AG08396 (cell line): Measurements from ENCODE around the gene TM7SF3.

Experiments used
- DNase-seq: peaks from one replicate; pipeline ENCODE4 v3.0.0; 2012; ENCODE audit warnings: low spot score, mixed read lengths

Gene TM7SF3

GRCh38 chr12:27014859-27015729 is 910 bp upstream of the TM7SF3 start:
- DNase-seq = no peak

- DNase-seq = peak; percentile 31
These were observed 536 bp downstream of the TM7SF3 start for GRCh38 chr12:27013611-27014084.

GRCh38 chr12:27012982-27013255 is 1.3 kb downstream of the TM7SF3 start:
- no peak for DNase-seq

- no peak for DNase-seq
These were observed 1.8 kb downstream of the TM7SF3 start for GRCh38 chr12:27012239-27012981.

DNA sequence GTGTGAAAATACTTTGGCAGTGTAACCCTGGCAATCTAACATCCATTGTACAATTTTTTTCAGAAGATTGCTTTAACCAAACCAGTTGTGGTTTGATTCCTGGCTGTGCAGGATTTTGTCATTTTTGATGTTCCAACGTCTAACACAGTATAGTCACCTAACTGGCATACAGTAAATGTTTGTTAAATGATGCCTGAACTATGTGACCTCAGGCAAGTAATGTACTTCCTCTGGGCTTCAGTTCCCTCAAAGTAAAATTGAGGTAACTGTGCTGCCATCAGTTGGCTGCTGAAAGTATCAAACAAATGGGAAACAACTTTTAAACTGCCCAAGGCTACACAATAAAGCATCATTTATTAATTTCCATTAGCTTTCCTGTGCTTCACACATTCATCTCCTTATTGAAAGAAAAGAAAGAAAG is 4.3 kb downstream of the TM7SF3 start:
- no peak for DNase-seq

GRCh38 chr12:27008081-27008480 is 6.1 kb downstream of the TM7SF3 start:
- no peak for DNase-seq

DNA sequence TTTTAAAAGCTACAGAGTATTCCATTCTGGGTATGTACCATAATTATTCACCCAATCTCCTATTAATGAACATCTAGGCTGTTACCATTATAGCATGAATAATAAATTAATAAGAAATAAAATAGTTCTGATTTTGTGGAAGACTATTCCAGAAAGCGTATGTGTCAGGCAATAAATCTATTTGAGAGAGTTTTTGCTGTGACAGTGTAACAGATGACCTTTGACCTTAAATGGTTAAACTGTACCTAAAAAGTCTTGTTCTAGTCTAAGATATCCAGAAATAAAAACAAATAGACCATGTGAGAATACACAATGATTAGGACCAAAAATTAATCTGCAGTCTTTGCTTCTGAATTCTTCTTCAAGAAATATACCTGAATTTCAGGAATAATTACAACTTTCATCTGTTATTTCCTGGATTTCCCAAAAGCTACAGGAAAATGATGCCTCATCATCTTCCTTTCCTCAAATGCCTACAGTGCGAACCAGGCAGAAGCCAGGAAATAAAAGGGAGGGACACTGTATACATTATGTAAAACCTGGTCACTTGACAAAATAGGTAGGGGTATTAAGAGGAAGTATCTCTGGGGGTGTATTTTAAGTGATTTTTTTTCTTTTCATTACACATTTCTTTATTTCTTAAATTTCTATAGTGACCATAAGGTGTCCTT is 7.3 kb downstream of the TM7SF3 start:
- DNase-seq = no peak

DNA sequence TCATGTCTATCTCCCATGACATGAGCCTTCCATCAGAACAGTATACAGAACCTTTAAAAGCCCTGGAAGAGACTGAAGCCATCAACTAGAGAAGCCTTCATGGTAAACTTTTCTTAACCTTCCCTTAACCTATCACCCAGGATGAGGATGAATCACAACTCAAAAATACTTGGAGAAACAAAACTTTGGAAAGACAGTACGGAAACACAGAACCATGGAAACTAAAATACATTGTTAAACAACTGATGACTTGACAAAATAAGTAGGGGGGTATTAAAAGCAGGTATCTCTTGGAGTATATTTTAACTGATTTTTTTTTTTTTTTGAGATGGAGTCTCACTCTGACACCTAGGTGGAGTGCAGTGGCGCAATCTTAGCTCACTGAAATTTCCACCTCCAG is 8.7 kb downstream of the TM7SF3 start:
- DNase-seq = no peak

DNA sequence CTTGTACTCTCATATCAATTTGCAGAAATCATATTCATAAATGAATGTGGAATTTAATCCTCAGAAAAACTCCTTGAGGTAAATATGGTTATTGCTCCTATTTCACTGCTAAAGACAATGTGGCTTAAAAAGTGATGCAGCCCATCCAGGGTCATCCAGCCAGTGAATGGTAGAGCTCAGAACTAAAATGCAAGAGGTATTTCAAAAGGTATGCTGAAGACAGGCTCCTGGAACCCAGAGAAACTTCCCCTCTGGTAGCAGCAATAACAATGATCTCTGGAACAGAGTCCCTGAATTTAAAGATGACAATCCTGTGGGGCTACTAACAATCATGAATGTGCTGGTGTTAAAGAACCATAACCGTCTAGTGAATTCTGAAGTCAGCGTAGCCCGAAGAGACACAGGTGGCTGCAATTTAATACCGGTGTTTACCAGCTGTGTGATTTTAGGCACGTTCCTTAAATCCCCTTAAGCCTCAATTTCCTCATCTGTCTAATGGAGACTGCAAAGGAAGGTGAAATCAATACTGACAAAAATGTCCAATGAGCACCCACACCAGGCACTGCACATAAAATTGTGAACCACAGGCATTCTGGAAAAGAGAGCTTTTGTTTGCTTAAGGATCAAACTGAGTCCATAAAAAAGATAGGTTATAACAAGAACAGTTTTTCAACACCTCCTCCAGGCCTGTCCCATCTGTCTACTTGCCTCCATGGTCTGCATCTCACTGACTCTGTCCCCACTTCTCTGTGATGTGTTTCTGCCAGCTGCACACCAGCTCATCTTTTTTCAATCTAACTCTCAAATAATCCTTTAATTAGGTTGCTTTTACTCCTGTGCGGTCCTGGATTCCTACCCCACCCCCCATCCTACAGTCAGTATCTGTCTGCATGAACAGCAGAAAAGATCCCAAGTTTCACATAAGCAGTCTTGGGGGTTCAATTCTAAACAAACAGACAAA is 10.5 kb downstream of the TM7SF3 start:
- no peak for DNase-seq

- DNase-seq = no peak
These were observed 12.0 kb downstream of the TM7SF3 start for GRCh38 chr12:27002141-27002540.

DNA sequence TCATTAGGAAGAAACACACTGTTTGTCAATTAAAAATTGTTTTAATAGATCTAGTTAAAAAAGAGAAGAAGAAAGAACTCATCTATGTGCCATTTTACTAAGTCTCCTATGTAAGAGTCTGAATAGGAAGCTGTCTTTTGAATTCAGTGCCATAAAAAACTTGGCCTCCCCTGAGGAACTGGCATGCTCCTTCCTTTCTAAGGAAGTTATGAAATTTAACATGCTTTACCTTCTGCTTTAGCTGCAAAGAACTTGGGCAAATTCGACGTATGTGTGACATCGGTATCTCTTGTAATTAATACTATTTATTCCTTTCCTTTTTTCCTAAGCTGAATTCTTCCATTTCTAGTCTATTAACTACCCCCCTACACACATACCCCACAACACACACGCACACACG is 12.5 kb downstream of the TM7SF3 start:
- DNase-seq = no peak

DNA sequence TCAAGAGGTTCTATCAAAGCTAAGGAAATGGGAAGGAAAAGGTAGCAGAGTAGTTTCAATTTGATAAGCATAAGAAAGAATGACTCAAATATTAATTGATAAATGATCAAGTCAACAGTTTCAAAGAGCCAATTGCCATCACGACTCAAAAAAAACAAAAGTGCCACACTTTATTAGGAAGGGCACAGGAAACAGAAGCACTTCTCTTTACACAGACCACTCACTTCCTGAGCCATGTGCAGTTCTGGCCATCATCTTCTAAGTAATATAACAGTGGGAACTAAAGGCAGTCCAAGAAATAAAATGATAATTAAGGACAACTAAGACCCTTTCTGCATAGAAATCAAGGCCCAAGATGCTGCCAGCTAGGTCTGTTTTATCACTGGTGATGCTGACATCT is 13.2 kb downstream of the TM7SF3 start:
- no peak for DNase-seq

- DNase-seq = no peak
These were observed 17.2 kb downstream of the TM7SF3 start for GRCh38 chr12:26997003-26997402.

DNA sequence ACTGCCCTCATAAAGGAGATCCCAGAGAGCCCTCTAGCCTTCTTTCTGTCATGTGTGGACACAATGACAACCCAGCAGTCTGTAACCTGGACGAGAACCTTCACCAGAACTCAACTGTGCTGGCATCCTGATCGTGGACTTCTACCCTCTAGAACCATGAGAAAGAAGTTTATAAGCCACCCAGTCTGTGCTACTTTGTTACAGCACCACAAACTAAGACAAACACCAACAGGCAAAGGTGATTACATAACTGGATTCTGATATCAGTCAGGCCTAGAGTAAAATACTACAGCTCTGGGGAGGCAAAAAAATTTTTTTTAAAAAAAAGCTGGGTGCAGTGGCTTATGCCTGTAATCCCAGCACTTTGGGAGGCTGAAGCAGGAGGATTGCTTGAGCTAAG is 18.5 kb downstream of the TM7SF3 start:
- DNase-seq = no peak

DNA sequence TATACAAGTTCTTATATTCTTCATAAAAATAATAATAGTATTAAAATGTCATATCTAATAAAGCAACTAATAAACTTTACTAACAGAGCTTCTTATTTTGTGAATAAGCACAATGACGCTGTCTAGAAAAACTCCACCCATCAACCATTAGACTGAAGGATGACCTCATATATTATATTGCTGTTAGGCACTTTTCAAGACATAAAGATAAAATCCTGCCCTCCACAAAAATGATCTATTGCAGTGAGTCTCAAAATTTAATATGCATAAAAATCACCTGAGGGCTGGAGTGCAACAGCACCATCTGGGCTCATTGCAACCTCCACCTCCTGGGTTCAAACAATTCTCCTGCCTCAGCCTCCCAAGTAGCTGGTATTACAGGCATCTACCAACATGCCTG is 20.1 kb downstream of the TM7SF3 start:
- no peak for DNase-seq

GRCh38 chr12:26991826-26992225 is 22.4 kb downstream of the TM7SF3 start:
- DNase-seq = no peak

GRCh38 chr12:26989873-26990272 is 24.3 kb downstream of the TM7SF3 start:
- DNase-seq = no peak

DNA sequence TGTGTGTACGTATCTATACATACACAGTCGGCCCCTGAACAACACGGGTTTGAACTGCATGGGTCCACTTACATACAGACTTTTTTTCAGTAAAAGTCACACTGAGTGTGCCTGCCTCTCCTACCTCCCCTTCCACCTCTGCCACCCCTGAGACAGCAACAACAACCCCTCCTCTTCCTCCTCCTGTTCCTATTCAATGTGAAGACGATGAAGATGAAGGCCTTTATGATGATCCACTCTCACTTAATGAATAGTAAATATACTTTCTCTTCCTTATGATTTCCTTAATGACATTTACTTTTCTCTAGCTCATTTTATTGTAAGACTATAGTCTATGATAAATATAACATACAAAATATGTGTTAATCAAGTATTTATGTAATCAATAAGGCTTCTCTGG is 25.5 kb downstream of the TM7SF3 start:
- no peak for DNase-seq

DNA sequence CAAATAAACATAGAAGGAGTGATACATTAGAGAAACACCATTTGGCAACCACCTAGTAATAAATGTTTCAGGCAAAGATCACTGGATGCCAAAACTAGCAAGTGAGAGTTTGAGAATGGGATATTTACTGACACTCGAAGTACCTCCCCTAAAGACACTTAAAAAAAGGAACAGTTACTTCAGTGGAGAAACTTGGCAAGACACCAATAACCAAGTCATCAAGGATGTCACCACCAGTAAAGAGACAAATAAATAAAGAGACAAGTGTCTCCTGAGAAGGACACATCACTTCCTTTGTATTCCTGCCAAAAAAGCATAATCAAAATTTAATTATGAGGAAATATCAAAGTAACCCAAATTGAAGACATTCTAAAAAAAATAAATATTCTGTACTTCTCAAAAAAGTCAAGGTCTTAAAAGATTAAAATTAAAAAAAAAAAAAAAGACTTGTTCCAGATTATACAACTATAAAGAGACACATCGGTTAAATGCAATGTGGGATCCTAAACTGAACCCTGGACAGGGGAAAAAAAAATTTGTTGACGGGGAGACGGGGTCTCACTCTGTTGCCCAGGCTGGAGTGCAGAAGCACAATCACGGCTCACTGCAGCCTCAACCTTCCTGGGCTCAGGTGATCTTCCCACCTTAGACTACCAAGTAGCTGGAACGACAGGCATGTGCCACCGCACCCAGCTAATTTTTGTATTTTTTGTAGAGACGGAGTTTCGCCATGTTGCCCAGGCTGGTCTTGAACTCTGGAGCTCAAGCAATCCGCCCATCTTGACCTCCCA is 26.4 kb downstream of the TM7SF3 start:
- no peak for DNase-seq

DNA sequence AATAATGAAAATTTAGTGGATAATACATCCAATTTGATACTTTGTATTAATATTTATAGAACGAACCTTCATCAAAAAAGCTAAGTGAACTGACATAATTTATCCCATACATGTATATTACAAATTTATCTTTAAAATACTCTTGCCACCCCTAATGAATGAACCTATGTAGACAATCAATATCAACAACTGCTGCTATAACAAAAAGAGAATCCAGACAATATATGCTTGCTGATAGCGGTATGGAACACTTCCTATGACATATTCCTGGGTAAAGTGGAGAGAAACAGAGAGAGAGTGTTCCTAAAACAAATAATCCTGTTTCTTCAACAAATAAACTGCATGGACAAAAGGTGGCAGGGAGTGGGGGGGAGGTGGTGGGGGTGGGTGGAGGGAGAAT is 31.3 kb downstream of the TM7SF3 start:
- no peak for DNase-seq

GRCh38 chr12:26979733-26980132 is 34.5 kb downstream of the TM7SF3 start:
- DNase-seq = no peak
